GM21717 (cell line): ENCODE data around the gene KIF25.

ENCODE experiments used
- ATAC-seq: cut with Tn5 transposase; IDR thresholded peaks from one replicate; pipeline ENCODE4 v1.9.1; 2021; ENCODE audit warnings: mild to moderate bottlenecking, moderate library complexity; ENCODE audit not compliant: unreplicated experiment

The KIF25 gene

DNA sequence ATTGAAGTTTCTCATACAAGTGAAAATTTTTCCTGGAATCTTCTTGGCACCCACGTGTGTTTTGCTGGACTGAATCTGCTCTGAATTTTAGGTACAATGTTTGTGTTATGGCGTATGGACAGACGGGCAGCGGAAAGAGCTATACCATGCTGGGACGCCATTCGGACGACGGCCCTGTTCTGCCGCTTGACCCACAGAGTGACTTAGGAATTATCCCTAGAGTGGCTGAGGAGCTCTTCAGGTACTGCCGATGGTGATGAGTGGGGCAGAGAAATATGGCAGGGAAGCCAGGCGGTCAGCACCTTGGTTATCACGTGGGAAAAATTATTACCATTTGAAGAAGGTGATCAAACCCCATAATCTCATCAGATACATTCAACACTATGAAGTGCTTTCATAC, 36.3 kb downstream of the KIF25 start:
- no peak for ATAC-seq

DNA sequence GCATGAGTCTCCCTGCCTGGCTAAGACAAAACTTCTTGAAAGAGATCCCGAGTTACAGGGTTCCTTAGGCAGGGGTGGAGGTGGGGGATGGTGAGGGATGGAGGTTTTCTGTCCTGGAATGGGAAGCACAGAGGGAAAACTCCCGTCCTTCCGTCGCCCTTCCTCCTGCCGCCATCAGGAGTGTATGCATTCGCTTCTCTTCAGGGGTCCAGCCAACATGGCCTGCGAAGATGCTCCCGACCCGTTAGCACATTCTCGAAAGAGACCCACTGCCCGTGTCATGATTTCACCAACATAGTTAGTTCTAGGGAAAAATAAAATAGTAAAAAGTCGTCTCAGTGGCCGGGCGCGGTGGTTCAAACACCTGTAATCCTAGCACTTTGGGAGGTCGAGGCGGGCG, 37.1 kb downstream of the KIF25 start:
- ATAC-seq, result no peak

DNA sequence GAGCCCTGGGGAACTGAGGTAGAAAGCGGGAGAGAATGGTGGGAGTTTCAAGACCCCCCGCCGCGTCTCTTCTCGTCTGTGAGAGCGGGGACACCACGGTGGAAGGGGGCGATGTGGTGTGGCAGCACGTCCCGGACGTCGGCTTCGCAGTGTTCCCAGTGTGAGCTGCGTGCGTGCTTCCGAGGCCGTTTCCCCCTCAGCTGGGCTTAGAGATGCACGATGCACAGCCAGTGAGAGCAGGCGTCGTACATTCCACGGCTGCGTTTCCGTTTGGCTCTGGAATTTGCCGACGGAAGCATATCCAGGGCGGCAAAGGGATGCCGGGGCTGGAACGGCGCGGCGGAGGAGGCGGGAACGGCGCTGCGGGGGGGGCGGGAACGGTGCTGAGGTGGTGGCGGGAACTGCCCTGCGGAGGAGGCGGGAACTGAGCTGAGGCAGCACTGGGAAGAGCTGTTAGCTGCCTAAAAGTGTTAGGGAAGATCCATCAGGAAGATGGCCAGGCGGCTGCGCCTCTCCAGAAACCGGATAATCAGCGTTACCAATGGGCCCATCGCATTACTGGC, 37.7 kb downstream of the KIF25 start:
- no peak for ATAC-seq

DNA sequence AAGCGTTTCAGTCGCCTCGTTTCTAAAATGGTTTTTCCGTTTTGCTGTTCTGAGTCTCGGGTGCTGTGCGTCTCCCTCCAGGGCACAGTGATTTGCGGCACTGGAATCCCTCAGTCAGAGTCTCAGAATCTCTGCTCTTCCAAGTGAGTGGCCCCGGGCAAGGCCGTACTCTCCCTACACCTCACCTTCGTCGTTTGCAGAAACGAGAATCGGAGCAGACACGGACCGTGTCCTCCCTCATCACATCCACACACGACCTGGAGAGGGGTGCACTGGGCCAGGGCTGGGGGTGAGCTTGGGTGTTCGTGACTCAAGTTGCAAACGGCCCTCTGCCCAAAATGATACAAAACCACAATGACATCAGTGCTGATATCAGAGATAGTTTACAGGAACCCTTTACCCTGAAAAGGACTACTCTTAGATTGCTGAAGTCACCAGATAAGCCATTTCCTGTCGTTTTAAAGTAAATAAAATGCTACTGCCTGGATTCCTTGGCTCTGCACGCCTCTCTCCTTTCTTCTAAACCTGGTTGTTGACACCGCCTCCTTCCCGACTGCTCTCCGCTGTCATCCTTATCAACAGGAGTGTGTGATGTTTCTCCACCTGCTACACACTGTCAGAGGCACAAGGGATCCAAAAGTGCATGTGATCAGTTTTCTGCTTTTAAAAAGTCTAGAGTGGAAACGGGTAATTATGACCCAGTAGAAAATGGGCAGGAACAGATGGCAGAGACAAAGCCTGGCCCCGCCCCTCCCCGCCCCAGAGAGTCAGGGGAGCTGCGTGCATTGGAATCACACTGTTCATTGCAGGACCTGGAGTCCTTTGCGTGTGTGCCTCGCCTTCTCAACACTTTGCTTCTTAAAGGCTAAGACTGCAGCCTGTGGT, 38.4 kb downstream of the KIF25 start:
- no peak for ATAC-seq

DNA sequence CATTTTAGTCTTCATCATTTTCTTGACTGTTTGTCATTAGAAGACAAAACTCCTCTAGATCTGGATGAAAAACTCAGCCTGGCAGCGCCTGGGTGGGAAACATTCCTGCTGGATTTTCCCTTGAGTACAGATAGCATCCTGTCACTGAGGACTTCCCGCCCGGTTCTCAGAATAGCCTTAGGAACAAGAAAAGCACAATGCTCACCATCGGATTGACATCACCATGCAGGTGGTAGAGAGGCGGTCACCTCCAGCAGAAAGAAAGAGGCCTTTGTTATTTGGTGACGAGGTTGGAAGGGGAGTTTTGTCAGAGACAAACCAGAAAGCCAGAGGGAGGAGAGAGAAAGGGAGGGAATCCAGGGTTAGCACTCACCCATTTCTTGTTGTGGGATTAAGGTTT, 39.8 kb downstream of the KIF25 start:
- no peak for ATAC-seq

DNA sequence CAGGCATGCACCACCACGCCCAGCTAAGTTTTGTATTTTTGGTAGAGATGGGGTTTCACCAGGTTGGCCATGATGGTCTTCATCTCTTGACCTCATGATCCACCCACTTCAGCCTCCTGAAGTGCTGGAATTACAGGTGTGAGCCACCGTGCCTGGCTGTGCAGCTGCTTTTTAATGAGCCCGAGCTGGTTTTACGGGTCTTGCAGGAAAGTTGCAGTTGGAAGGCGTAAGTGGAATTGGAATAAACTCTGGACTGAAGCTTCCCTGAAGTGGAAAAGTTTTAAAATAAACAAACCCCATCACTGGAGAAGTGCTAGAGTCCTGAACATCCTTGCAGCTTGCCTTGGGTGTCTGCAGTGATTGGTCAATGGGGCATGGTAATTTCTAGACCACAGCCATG, 40.4 kb downstream of the KIF25 start:
- ATAC-seq, result no peak

DNA sequence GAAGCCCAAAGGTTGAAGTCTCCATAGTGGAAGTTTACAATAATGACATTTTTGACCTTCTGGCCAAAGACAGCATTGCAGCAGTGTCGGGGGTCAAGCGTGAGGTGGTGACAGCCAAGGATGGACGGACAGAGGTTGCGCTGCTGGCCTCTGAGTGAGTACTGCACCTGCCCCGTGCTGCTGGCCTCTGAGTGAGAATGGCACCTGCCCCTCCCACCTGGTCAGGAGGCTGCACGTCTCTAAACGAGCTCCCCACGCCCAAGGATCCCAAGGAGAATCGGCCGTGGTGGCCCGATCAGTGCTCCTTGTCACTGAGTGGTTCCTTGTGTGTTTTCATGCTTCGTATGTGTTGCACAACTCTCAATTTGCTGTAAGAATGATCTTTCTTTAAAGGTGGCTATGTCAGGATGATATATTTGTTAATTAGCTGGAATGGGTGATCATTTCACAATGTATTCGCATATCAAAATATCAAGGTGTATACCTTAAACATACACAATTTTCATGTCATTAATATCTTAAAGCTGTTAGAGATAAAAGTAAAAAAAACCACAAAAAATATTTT, 41.2 kb downstream of the KIF25 start:
- no peak for ATAC-seq

DNA sequence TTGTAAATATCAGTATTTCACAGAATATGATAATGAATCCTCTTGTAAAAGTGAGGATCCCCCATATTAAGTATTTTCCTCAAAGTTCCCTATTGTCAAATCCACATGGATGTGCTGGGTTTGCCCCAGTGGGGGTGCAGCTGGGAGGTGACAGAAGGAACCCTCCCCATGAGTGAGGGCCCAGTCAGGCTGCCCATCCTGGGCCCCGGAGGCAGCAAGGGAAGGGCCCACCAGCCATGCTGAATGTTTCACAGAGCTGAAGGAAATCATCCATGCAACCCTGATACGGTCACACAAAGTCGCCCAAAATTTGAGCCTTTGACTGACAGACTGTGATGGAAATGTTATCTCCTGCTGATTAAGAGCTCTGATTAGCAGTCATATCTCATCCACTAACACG, 41.8 kb downstream of the KIF25 start:
- no peak for ATAC-seq

DNA sequence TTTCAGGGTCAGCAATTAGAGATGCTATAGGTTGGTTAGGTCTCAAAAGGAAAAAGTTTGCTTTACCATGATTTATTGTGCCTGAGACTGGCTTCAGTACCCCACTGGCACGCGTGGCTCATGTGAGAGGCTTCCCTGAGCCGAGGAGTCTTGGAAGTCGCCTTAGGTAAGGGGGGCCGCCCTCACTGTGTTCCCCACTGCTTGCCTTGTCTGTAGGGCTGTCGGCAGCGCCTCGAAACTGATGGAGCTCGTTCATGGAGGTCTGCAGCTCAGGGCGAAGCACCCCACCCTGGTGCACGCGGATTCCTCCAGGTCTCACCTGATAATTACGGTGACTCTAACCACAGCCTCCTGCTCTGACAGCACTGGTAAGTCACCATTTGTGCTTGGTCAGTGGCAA, 42.4 kb downstream of the KIF25 start:
- ATAC-seq, result no peak

DNA sequence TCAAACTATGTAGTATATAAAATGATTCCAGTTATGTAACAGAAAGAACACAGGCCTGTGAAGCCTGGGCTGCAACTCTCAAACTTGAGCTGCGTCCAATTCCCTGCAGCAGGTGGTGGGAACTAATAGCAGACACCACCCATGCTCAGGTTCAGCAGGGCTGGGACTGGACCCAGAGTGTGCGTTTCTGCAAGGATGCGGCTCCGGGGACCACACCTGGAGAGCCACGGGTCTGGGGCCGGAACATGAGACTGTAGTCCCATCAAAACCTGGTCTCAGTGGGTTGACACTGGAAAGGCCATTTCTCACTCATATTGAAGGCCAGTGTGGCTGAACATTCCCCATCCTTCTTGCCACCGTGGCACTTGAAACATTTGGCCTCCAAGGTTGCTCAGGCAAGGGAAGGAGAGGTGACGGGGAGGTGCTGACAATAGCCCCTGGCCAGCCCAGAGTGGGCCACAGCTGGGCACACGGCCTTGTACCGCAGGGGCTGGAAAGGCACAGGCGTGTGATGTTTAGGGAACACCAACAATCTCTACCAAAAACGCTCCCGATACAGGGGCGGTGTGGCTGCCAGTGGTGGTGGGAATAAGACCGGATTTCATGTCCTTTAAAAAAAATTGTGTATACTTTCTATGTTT, 43.5 kb downstream of the KIF25 start:
- no peak for ATAC-seq

DNA sequence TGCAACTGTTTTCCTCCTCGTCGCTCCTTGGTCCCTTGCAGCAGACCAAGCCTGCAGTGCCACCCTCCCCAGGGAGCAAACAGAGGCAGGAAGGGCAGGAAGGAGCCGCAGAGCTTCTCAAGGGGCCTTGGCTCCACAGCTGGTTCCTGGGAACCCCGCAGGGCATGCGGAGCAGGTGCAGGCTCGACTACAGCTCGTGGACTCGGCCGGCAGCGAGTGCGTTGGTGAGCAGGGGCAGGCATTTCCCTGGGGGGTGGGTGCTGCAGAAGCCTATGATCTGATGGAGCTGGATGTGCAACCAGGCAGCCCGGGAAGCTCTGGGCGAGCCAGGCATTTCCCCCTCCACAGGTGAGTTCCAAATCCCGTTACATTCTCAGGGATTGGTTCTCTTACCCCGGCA, 44.5 kb downstream of the KIF25 start:
- no peak for ATAC-seq

DNA sequence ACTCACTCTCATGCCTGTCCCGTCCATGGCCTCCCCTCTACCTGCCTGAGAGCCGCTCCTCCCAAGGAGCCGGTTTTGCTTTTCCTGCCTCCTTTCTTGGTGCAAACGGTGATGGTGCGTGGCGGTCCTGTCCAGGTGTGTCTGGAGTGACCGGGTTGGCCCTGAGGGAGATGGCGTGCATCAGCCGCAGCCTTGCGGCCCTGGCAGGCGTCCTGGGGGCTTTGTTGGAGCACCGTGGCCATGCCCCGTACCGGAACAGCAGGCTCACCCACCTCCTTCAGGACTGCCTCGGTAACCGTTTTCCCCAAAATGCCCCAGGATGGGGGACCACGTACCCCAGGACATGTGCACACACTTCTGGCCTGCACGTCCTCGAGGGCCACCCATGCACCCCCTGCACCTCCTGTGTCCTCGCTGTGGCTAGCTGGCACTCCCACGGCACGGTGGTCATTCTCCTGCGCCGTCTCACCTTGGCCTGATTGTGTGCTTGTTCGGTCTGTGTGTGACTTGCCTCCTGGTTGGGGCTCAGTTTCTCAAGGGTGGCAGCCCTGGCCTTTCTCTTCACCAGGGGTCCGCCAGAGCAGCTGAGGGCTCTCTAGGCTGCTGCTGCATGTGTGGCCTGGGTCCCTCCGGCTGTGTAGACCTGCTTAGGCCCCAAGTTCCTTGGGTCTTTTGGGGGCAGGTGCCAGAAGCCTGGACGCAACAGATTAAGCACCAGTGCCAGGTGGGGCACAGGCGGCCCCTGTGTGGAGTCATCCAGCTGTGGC, 45.1 kb downstream of the KIF25 start:
- no peak for ATAC-seq

DNA sequence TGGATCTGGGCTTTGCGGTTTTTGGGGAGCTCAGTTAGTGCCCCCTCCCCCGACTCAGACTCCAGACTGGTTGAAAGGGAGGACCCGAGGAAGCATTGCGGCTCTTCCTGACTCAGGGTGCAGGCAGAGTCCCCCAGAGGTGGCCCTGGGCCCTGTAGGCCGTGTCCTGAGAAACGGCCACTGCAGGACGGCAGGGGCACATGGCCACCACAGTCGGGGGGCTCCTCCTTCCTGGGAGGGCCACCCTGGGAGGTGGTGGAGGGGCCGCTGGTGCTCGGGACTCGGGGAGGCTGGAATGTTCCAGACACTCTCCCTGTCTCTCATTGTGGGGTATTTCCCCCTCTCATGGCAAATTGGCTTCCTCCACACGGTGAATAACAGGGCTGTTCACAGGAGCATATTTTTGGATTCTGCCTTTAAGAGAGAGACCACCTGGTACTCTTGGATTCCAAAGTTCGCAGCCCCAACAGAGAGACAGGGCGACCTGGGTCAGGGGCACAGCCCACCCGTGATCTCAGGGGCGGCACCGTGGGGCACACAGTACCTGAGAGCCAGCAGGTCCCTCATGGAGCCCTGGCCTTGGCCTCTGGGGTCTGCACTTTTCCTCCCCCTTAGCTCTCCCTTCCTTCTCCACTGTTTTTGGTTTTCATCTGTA, 45.8 kb downstream of the KIF25 start:
- no peak for ATAC-seq

DNA sequence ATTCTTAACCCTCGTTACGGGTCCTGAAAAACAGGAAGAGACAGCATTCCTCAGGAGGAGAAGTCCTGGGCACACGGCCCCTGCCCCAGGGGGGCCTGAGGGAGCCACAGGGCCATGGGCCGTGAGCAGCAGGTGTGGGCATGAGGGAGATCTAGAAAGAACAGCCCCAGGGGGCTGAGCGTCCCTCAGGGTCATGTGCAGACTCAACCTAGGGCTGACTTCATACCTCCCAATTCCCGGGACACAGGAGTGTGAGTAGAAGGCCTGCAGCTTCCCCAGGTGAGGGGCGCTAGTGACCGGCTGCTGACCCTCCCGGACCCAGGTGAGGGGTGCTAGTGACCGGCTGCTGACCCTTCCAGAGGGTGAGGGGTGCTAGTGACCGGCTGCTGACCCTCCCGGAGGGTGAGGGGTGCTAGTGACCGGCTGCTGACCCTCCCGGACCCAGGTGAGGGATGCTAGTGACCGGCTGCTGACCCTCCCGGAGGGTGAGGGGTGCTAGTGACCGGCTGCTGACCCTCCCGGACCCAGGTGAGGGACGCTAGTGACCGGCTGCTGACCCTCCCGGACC, 46.5 kb downstream of the KIF25 start:
- ATAC-seq, result no peak

DNA sequence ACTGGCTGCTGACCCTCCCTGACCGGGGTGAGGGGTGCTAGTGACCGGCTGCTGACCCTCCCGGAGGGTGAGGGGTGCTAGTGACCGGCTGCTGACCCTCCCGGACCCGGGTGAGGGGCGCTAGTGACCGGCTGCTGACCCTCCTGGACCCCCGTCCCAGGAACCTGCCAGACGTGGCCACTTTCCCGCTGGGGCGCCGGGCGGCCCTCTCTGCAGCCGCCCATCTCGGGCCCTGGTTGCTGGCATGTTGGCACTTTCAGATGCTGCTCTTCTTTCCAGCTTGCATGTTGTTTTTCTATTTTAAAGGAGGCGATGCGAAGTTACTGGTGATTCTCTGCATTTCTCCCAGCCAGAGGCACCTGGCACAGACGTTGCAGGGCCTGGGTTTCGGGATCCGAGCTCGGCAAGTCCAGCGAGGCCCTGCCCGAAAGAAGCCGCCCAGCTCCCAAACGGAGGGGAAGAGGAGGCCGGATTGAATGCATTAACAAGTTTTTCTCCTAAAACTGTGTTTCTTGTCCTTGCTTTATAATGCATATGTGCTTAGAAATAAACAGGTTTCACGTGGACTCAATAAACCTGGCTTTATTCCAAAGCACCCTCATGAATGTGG, 47.2 kb downstream of the KIF25 start:
- ATAC-seq, result no peak

DNA sequence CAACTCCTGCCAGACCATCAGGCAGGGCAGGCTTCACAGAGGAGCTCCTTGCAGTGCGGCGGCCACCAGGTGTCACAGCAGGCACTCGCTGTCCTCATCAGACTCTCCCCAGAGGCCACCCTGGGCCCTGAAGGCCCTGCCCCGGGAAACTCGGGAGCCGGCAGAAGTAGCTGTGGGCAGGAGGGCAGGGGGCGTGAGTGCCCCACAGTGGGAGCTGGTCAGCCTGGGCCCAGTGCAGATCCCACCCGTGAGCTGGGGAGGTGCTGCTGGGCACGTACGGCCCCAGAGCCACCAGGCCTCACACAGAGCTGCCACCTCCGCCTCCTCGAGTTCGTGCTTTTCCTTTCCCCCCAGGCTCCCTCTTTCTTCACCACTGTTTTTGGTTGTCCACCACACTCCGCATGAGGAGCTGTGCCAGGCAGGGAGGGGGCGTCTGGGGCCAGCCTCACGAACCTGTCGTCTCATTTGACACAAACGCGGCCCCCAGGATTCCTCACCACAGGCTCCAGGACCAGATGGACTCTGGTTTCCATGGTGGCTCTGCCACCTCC, 47.7 kb downstream of the KIF25 start:
- no peak for ATAC-seq

DNA sequence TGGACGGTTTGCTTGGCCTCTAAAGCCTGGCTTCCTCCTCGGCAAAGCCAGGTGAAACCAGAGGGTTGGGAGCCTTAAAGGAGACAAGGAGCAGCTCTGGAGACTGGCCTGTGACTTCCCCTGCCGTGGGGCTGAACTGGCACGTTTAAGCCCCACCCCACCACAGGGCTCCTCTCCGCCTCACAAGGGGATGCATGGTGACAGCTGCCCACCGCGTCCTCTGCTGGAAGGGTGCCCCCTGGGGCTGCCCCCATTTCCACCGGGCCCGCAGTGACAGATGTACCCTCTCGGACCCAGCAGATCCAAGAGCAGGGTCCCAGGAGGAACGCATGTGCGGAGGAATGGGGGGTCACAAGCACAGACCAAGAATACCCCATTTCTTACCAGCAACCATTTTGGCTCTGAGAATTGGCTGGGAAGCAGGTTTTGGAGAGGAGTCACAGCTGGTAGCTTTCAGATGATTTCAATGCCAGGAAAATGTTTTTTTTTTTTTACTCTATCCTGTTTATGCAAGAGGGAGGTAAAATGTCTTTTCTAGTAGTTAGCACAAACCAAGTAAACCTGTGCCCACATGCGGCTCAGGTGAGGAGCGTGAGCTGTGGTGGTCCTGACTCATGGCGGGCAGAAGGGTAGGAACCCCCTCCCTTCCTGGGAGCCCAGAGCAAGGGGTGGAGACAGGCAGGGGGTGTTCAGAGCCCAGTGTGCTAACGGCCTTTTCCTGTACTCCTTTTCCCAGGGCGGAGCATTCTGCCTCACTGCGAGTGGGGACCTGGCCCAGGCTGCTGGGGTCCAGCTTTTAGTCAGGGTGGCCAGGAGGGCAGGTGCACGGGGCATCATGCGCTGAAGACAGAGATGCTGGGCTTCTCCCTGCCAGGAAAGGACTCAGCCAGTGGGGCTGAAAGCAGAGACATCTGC, 48.5 kb downstream of the KIF25 start:
- ATAC-seq, result no peak

DNA sequence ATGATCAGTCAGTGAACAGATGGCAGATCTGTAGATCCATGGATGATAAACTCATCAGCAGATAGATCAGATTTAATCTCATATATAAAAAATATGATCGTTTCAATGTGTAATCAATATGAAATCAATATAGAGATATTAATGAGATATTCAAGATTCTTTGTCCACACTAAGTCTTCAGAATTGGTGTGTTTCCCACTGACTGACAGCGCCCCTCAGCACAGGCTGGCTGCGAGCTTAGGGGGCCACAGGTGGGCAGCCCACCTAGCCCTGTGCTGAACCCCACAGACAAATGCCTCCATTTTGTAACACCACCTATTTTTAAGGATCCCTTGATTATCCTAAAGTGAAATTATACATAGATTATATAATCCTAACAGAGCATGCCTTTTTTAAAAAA, 49.2 kb downstream of the KIF25 start:
- no peak for ATAC-seq
